NCI-H345 treated with DMSO at 0.1 percent for 48 hours (cell line): ENCODE results near the gene ACTRT2.

Experiments
- DNase-seq: peaks from one replicate; lab custom pipeline; 2025; ENCODE audit not compliant: unreplicated experiment; lab: John Stamatoyannopoulos, UW

Gene ACTRT2

GRCh38 chr1:3031401-3032221 is 10.3 kb downstream of the ACTRT2 start:
- no peak for DNase-seq

GRCh38 chr1:3032371-3033039 is 11.2 kb downstream of the ACTRT2 start:
- no peak for DNase-seq

- no peak for DNase-seq
Observed at GRCh38 chr1:3033040-3033789, 11.9 kb downstream of the ACTRT2 start.

- DNase-seq = no peak
Observed at GRCh38 chr1:3033790-3034090, 12.5 kb downstream of the ACTRT2 start.

- DNase-seq = no peak
Observed at GRCh38 chr1:3034162-3034561, 12.9 kb downstream of the ACTRT2 start.

- DNase-seq = no peak
Observed at GRCh38 chr1:3034728-3035562, 13.7 kb downstream of the ACTRT2 start.

- no peak for DNase-seq
Observed at GRCh38 chr1:3035563-3036446, 14.5 kb downstream of the ACTRT2 start.

GRCh38 chr1:3036447-3037280 is 15.4 kb downstream of the ACTRT2 start:
- no peak for DNase-seq

GRCh38 chr1:3037281-3038040 is 16.2 kb downstream of the ACTRT2 start:
- no peak for DNase-seq

GRCh38 chr1:3038113-3038551 is 16.9 kb downstream of the ACTRT2 start:
- no peak for DNase-seq

- no peak for DNase-seq
Observed at GRCh38 chr1:3038571-3039181, 17.4 kb downstream of the ACTRT2 start.

- DNase-seq = no peak
Observed at GRCh38 chr1:3040004-3040403, 18.7 kb downstream of the ACTRT2 start.

GRCh38 chr1:3042481-3042880 is 21.2 kb downstream of the ACTRT2 start:
- DNase-seq = no peak

- no peak for DNase-seq
Observed at GRCh38 chr1:3049164-3049563, 27.9 kb downstream of the ACTRT2 start.

- no peak for DNase-seq
Observed at GRCh38 chr1:3049905-3050304, 28.6 kb downstream of the ACTRT2 start.

- DNase-seq = no peak
Observed at GRCh38 chr1:3050603-3051002, 29.3 kb downstream of the ACTRT2 start.

GRCh38 chr1:3051270-3052268 is 30.3 kb downstream of the ACTRT2 start:
- no peak for DNase-seq
